Measurements from ENCODE around the gene CDKAL1.

DNA sequence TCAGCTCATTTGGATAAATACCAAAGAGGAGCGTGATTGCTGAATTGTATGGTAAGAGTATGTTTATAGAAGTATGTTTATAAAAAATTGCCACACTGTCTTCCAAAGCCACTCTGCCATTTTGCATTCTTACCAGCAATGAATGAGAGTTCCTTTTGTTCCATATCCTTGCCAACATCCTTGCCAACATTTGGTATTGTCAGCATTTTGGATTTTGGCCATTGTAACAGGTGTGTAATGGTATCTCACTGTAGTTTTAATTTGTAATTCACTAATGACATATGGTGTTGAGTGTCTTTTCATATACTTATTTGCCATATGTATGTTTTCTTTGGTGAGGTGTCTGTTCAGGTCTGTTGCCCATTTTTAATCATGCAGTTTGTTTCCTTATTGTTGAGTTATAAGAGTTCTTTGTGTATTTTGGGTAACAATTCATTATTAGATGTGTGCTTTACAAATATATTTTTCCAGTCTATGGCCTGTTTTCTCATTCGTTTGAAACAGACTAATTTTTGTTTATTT lies 539.1 kb downstream of the CDKAL1 start:
- TF ChIP-seq, protein P1, sequence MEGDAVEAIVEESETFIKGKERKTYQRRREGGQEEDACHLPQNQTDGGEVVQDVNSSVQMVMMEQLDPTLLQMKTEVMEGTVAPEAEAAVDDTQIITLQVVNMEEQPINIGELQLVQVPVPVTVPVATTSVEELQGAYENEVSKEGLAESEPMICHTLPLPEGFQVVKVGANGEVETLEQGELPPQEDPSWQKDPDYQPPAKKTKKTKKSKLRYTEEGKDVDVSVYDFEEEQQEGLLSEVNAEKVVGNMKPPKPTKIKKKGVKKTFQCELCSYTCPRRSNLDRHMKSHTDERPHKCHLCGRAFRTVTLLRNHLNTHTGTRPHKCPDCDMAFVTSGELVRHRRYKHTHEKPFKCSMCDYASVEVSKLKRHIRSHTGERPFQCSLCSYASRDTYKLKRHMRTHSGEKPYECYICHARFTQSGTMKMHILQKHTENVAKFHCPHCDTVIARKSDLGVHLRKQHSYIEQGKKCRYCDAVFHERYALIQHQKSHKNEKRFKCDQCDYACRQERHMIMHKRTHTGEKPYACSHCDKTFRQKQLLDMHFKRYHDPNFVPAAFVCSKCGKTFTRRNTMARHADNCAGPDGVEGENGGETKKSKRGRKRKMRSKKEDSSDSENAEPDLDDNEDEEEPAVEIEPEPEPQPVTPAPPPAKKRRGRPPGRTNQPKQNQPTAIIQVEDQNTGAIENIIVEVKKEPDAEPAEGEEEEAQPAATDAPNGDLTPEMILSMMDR (conservative IDR thresholded peaks at IDR 0.05; ENCODE audit: low read depth, low read length): no peak
- no peak for TF ChIP-seq EZH2 (IDR thresholded peaks at IDR 0.05; ENCODE audit: low read length, unreplicated experiment)
